Measurements from ENCODE around the gene CALML5. TPM values are rescaled to one million over a fixed set of nuclear protein-coding genes. Genes with fewer than 3 reads are reported as not detected.

The CALML5 gene
- total RNA-seq, 2 experiments from 2014 or later: not detected

DNA sequence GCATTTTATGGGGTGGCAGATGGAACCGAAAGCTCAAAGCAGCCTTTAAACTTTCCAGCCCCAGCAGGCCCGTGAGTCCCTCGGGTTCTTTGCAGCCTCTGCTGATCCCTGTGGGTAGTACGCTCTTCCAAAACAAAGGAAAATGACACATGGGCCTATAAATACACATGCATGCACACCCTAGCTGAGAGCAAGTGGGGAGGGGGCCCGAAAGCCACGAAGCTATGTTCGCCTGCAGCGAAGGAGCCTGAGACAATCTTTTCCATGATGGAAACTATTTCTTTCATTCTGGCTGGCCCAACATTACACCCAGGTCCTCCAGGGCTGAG lies 32.2 kb downstream of the CALML5 start:
- Mint-ChIP-seq H3K27ac (no peak overlapping the region), H3K4me1 (ENCODE audit: low read depth) (no peaks in the 10 kb centered on the region), H3K36me3 (ENCODE audit: low read depth) (no peaks in the 10 kb centered on the region), H3K4me3 (no peak overlapping the region), H3K9me3 (no peaks in the 10 kb centered on the region), H3K27me3 (peaks cover 2% of the 10 kb centered on the region)
- TF ChIP-seq CTCF (IDR thresholded peaks at IDR 0.05): no peak
- no peak for DNase-seq
- ATAC-seq: no peak
- intact Hi-C loops (cut with micrococcal nuclease): no loop called here
- CTCF ChIA-PET: interaction anchor here (1.1 to 3.8 kb wide), 3 partner anchors 25 to 156 kb away, joined by 3 to 12 read pairs (median 3); no protein-coding TSS in a partner anchor
- POLR2A ChIA-PET: no interaction called here

GRCh38 chr10:5466451-5467206 lies 32.7 kb downstream of the CALML5 start:
- Mint-ChIP-seq H3K36me3 (ENCODE audit: low read depth) (no peaks in the 10 kb centered on the region), H3K9me3 (no peaks in the 10 kb centered on the region), H3K4me1 (ENCODE audit: low read depth) (no peaks in the 10 kb centered on the region), H3K27me3 (peaks cover 2% of the 10 kb centered on the region), H3K4me3 (no peak overlapping the region), H3K27ac (no peak overlapping the region)
- ATAC-seq (peak; percentile 13), DNase-seq (no peak)
- CTCF ChIA-PET: interaction anchor here (1.1 to 3.8 kb wide), 3 partner anchors 25 to 157 kb away, joined by 3 to 12 read pairs (median 3); no protein-coding TSS in a partner anchor
- POLR2A ChIA-PET: no interaction called here
- TF ChIP-seq CTCF (IDR thresholded peaks at IDR 0.05): no peak
- intact Hi-C loops (cut with micrococcal nuclease): no loop called here

DNA sequence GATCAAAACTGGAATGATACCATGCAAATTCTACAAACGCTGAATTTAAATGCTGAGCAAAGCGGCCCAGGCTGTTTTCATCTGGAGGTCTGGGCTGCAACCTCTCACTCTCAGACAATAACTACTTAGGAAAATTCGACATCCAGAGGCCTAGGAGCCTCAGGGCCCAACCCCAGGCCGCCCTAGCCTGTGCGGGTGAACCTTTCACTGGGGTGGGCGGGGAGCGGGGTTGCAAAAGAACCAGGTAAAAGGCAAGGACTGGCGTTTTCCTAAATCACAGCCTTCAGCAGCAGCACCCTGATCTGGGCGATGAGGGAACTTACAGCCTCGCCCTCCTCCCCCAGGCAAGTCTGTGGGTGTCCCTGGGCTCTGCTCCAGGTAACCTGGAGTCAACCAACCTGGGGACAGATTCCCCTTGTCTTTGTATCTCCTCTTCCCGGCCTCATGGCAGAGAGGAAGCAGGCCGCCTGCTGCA lies 33.4 kb downstream of the CALML5 start:
- ChIA-PET POLR2A (no interaction called here), CTCF (interaction anchor here (1.0 to 1.3 kb wide), 3 partner anchors 148 to 165 kb away, joined by 3 to 5 read pairs (median 3); no protein-coding TSS in a partner anchor)
- DNase-seq (no peak), ATAC-seq (no peak)
- no peak overlapping the region for H3K27ac Mint-ChIP-seq
- no peaks in the 10 kb centered on the region for H3K4me1 Mint-ChIP-seq (ENCODE audit: low read depth)
- intact Hi-C loops (cut with micrococcal nuclease): no loop called here
- H3K9me3 Mint-ChIP-seq: no peaks in the 10 kb centered on the region
- H3K4me3 Mint-ChIP-seq: no peak overlapping the region
- no peak for TF ChIP-seq CTCF (IDR thresholded peaks at IDR 0.05)
- no peaks in the 10 kb centered on the region for H3K36me3 Mint-ChIP-seq (ENCODE audit: low read depth)
- H3K27me3 Mint-ChIP-seq: peaks cover 2% of the 10 kb centered on the region

GRCh38 chr10:5464546-5464945 lies 34.8 kb downstream of the CALML5 start:
- Mint-ChIP-seq H3K27ac (no peak overlapping the region), H3K4me1 (ENCODE audit: low read depth) (no peaks in the 10 kb centered on the region), H3K36me3 (ENCODE audit: low read depth) (no peaks in the 10 kb centered on the region), H3K4me3 (no peak overlapping the region), H3K27me3 (peaks cover 2% of the 10 kb centered on the region), H3K9me3 (no peaks in the 10 kb centered on the region)
- no peak for DNase-seq
- TF ChIP-seq CTCF (IDR thresholded peaks at IDR 0.05): no peak
- ChIA-PET CTCF (interaction anchor here (0.8 kb wide), 1 partner anchor 165 kb away, joined by 3 read pairs; no protein-coding TSS in a partner anchor), POLR2A (no interaction called here)
- intact Hi-C loops (cut with micrococcal nuclease): no loop called here
- no peak for ATAC-seq

DNA sequence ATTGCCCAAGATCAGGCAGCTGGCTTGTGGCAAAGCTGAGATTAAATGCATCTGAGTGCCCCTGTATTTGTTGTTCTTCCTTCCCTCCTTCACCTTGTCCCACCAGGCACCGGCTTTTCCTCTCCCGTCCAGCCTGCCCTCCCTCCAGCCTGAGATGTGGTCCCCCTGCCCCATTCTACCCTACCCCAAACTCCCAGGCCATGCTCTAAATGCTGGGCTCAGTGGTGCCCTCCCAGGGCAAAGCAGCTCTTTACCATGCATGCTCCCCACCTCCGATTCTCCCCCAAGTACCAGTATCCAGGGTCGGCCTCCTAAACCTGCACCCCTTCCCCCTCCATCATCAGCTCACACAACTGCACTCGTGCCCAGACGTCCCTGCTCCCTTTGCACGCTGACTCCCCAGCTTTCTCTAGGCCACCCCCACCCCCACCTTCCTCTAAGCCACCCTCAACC lies 36.5 kb downstream of the CALML5 start:
- ChIA-PET CTCF (interaction anchor here (1.2 to 1.5 kb wide), 4 partner anchors 28 to 160 kb away, joined by 3 to 5 read pairs (median 4); no protein-coding TSS in a partner anchor), POLR2A (interaction anchor here (1.0 kb wide), 1 partner anchor 17 kb away, joined by 3 read pairs; no protein-coding TSS in a partner anchor)
- DNase-seq (no peak), ATAC-seq (no peak)
- peaks cover 3% of the 10 kb centered on the region for H3K4me1 Mint-ChIP-seq (ENCODE audit: low read depth)
- intact Hi-C loops (cut with micrococcal nuclease): no loop called here
- H3K27ac Mint-ChIP-seq: no peak overlapping the region
- no peak for TF ChIP-seq CTCF (IDR thresholded peaks at IDR 0.05)
- peaks cover 2% of the 10 kb centered on the region for H3K27me3 Mint-ChIP-seq
- peaks cover 2% of the 10 kb centered on the region for H3K36me3 Mint-ChIP-seq (ENCODE audit: low read depth)
- H3K4me3 Mint-ChIP-seq: no peak overlapping the region
- H3K9me3 Mint-ChIP-seq: no peaks in the 10 kb centered on the region

Data from activated CD8-positive, alpha-beta T cell treated with anti-CD3 and anti-CD28 coated beads for 36 hours (primary cell).